ENCODE data around the gene ACKR2. TPM values are rescaled to one million over a fixed set of nuclear protein-coding genes. Genes with fewer than 3 reads are reported as not detected.
A peak's percentile ranks its signal among the peaks of the same experiment; 100 is the strongest.

ACKR2 gene
- total and polyA plus RNA-seq, 8 donors: 0.77 to 7.9 (median 2.0) TPM

DNA sequence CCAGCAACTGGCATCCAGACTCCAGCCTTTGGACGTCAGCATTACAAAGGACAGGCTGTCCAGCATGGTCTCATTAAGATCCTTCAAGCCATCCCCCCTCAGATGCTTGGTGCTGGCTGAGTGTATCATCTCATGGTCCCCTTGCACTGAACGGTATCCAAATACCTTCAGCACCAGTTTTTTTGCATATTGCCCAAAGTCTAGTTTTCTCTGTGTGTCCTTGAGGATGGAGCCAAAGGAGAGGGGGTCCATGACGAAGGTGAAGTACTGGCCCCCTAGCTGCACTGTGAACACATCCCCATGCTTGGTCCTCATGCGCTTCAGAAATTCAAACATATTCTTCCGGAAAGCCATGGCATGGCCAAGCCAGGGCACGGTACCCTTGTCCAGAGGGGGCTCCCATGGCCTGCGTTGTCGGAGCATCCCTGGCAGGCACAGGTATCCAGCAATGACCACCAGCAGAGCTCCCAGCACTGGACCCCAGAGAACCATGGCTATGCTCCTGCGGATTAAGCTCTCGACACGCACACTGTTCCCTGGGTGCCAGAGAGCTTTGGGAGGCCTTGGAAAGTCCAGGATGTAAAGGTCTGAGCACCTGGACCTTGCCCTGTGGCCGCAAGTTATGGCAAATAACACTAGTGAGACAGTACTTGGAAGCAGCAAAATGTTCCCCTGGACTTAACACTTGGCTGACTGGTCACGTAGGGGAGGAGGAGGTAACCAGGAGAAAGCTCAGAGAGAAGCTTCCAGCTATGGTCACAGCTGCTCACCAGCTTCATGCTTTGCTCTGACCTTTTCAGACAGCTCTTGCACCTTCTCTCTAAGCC lies 66.3 kb downstream of the ACKR2 start, which contains the start of gene CYP8B1:
CYP8B1 (minus strand) TSS at position 555 of the 827 bp plus-strand sequence; CDS start at position 492, 63 bp downstream.
- Histone ChIP-seq H3K4me1 (peaks cover 0 to 3% of the 10 kb centered on the region in 2 donors), H3K27ac (no peak within 1 kb of the TSS), H3K4me3 (no peak within 1 kb of the TSS), H3K27me3 (peaks cover 0 to 6% of the 10 kb centered on the region in 2 donors), H3K9me3 (no peaks in the 10 kb centered on the region), H3K36me3 (no peaks in the 10 kb centered on the region)
- DNase-seq (no peak), ATAC-seq (no peak)
- intact Hi-C loops (cut with DNase I): no loop called here
- TF ChIP-seq, protein P1, sequence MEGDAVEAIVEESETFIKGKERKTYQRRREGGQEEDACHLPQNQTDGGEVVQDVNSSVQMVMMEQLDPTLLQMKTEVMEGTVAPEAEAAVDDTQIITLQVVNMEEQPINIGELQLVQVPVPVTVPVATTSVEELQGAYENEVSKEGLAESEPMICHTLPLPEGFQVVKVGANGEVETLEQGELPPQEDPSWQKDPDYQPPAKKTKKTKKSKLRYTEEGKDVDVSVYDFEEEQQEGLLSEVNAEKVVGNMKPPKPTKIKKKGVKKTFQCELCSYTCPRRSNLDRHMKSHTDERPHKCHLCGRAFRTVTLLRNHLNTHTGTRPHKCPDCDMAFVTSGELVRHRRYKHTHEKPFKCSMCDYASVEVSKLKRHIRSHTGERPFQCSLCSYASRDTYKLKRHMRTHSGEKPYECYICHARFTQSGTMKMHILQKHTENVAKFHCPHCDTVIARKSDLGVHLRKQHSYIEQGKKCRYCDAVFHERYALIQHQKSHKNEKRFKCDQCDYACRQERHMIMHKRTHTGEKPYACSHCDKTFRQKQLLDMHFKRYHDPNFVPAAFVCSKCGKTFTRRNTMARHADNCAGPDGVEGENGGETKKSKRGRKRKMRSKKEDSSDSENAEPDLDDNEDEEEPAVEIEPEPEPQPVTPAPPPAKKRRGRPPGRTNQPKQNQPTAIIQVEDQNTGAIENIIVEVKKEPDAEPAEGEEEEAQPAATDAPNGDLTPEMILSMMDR (IDR thresholded peaks at IDR 0.05): no peak

DNA sequence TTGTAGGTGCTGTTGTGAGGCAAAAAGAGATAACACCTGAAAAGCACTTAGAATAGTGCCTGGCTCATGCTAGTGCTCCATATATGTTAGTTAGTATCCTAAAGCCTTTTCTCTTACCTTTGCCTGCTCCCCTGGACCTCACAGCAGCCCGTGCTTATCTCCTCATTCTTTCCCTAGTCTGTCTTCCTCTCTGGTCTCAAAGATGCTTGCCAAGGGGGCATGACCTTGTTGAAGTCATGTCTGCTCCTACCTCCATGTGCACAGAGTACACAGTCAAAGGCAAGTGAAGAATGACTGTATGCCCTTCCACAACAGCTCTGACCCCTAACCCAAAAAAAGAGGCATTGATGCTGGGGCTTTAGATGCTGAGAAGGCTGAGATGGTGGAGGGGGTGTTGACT lies 67.2 kb downstream of the ACKR2 start:
- ATAC-seq (no peak), DNase-seq (no peak)
- TF ChIP-seq, protein P1 (IDR thresholded peaks at IDR 0.05): no peak
- Histone ChIP-seq H3K36me3 (no peaks in the 10 kb centered on the region), H3K27ac (no peak overlapping the region), H3K9me3 (no peaks in the 10 kb centered on the region), H3K4me3 (no peak overlapping the region), H3K4me1 (peaks cover 0 to 12% of the 10 kb centered on the region in 2 donors), H3K27me3 (peaks cover 0 to 13% of the 10 kb centered on the region in 2 donors)
- intact Hi-C loops (cut with DNase I): no loop called here

DNA sequence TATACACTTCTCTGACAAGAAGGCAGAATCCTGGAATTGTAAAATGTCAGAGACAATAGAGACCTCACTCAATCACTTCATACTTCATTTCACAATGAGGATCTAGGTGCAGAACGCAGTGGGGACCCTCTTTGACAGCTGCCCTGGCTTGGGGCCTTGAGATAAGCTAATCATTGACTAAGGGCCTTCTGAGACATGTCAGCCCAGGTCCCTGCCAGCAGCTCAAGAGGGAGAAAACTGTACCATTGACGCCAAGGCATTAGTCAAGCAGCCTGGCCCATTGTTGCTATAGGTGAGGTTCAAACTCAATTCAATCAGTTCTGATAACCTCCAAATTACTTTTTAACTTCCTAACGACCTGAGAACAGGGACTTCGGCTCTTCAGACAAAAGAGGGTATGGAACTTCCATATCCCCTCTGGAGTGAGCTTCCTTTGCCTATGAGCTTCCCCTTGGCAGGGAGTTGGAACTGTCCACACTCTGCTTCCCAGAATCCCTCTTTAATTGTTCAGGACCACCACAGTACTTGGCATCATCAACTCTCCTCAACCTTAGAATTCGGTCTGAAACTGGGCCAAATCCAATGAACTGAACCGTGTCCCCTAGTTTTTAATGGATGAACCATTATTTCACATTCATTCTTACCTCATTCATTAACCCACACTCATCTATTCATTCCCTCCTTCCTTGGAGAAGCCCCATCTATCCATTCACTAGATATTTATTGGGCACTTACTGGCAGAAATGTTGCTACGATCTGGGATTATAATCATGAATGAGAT lies 67.9 kb downstream of the ACKR2 start:
- intact Hi-C loops (cut with DNase I): no loop called here
- Histone ChIP-seq H3K27ac (no peak overlapping the region), H3K4me3 (no peak overlapping the region), H3K36me3 (no peaks in the 10 kb centered on the region), H3K4me1 (peaks cover 0 to 12% of the 10 kb centered on the region in 2 donors), H3K27me3 (peaks cover 0 to 13% of the 10 kb centered on the region in 2 donors), H3K9me3 (no peaks in the 10 kb centered on the region)
- TF ChIP-seq, protein P1 (IDR thresholded peaks at IDR 0.05): no peak
- ATAC-seq (no peak), DNase-seq (peak in 1 of 4 donors; percentile 28)

DNA sequence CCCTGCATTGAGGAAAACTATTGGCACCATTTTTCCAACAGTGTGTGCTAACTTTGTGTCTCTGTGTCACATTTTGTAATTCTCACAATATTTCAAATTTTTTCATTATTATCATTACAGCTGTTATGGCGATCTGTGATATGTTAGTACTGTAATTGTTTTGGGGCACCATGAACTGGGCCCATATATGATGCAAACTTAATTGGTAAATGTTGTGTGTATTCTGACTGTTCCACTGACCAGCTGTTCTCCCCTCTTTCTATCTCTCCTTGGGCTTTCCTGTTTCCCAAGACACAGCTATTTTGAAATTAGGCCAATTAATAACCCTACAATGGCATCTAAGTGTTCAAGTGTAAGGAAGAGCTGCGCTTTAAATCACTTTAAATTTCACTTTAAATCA lies 68.6 kb downstream of the ACKR2 start:
- intact Hi-C loops (cut with DNase I): no loop called here
- H3K27me3 ChIP-seq: peaks cover 0 to 13% of the 10 kb centered on the region in 2 donors
- no peak overlapping the region for H3K4me3 ChIP-seq
- no peak for ATAC-seq
- no peak overlapping the region for H3K27ac ChIP-seq
- DNase-seq: peak in 2 of 4 donors; percentile 14 to 22
- TF ChIP-seq, protein P1 (IDR thresholded peaks at IDR 0.05): no peak
- H3K36me3 ChIP-seq: no peaks in the 10 kb centered on the region
- H3K9me3 ChIP-seq: no peaks in the 10 kb centered on the region
- peaks cover 0 to 12% of the 10 kb centered on the region in 2 donors for H3K4me1 ChIP-seq

DNA sequence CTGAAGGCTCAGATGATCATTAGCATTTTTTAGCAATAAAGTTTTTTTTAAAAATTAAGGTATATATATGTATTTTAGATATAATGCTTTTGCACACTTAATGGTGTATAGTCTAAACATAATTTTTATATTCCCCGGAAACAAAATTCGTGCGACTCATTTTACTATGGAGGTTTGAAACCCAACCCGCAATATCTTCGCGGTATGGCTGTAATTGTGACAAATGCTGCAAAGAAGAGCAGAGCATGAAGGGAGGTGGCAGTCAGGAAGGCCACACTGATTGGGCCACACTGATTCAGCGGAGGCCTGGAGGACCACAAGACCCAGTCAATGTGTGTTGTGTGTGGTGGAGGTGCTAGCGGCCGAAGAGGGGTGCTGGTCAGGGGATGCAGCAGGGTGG lies 70.9 kb downstream of the ACKR2 start:
- H3K27me3 ChIP-seq: peaks cover 0 to 13% of the 10 kb centered on the region in 2 donors
- TF ChIP-seq, protein P1 (IDR thresholded peaks at IDR 0.05): no peak
- no peaks in the 10 kb centered on the region for H3K9me3 ChIP-seq
- H3K36me3 ChIP-seq: no peaks in the 10 kb centered on the region
- no peak for ATAC-seq
- peaks cover 0 to 12% of the 10 kb centered on the region in 2 donors for H3K4me1 ChIP-seq
- intact Hi-C loops (cut with DNase I): loop anchor here in 1 of 2 donors (2.0 to 5.0 kb wide), 2 partner anchors 48 to 99 kb away; no protein-coding TSS in a partner anchor
- peak overlapping the region; percentile 50 to 60 for H3K4me3 ChIP-seq
- no peak for DNase-seq
- H3K27ac ChIP-seq: peak overlapping the region in 1 of 2 donors; percentile 24
